HuH-7.5 (cell line): Measurements from ENCODE around the gene TNS3.
"Not testable (repeated sequence)": the region's sequence is repeated elsewhere in the genome, so short reads cannot be mapped to it uniquely, and the experiment has no call there.

Experiments used
- DNase-seq: peaks from one replicate; pipeline ENCODE4 v3.0.0; 2011; ENCODE audit warnings: low spot score

TNS3 gene

DNA sequence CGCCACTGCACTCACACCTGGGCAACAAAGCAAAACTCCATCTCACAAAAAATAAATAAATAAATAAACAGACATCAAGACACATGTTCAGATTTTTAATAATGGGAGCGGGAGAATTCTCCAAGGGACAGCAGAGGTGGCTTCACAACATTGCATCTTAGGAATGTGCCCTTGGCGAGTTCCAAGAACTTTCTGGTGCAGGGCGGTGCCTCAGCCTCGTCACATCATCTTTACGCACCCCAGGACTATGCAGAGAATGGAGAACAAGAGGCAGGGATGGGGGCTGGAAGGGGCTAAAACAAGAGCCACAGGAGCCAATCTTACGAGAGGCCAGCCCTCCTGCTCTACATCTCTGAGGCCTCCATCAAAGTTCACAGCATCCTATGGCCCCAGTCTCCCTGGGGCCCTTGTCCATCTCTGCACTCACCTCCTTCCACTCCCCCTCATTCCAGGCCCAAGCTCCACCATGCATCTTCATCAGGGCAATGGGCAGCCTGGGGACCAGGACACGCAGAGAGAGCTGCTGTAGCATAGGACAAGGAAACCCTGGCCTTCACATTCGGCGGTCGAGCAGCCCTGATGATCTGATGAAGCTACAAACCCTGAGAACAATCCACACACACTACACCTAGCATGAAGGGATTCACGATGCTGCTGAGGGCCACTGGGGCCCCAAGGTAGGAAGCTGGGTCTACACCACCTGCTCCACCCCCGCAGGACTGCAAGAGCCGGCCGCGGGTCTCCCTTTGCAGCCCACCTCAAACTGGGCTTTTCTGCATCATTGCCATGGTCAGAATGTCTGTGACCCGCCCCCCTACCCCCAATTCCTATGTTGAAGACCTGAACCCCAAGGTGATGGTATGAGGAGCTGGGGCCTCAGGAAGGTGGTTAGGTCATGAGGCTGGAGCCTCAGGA, 22.3 kb downstream of the TNS3 start:
- no peak for DNase-seq

DNA sequence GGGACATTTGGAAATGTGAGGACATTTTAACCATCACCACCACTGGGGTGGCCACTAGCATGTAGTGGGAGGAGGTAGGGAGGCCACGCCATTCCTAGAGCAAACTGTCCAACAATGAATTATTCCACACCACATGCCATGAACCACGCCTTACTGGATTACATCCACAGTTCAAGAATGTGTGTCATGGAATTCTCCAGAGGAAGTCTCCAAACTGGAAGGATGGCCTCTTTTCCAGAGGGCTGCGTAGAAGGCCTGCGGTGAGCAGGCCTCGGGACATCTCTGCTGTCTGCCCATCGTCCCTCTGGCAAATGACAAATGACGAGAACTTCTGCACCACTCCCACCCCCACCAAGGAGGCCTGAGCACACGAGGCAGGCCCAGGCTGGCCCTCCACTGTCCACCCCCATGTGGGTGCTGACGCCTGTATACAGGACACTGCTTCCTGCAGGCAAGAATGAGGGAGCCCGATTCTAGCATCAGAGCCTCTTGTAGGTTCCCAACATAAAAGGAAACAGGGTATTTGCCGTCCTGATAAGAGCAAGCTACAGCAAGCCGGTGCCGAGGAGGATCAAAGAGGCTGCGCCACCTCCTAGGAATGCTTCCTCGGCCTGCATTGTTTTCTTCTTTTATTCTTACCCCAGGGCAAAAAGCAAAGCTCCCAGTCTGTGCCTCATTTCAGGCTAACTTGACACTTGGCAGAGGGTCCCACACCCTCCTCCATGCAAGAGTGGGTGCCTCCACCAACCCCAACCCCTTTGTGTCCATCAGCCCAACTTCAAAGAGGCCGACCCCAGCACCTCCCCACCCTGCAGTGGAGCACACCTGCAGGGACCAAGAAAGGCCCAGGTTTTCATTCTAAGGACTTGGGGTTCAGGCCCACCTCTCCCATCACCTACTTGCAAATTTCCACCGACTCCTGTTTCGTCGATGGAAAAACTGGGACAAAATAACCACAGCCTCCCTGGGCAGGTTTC, 23.9 kb downstream of the TNS3 start:
- DNase-seq: no peak

DNA sequence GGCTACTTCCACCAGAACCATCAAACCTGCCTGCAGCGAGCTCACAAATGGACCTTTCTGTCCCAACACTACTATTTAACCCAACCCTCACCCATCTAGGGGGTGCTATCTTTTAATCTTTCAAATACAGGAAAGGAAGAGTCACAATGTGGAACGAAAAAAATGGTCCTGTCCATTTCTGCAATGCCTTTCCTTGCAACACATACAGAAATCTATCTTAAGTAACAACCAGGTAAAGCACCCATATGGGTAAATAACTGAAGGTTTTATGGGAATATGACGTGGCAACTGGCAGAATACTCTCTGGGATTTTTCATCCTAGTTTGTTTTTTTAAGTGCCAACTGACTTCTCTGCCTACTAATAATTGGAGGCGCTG, 24.6 kb downstream of the TNS3 start:
- DNase-seq: no peak

DNA sequence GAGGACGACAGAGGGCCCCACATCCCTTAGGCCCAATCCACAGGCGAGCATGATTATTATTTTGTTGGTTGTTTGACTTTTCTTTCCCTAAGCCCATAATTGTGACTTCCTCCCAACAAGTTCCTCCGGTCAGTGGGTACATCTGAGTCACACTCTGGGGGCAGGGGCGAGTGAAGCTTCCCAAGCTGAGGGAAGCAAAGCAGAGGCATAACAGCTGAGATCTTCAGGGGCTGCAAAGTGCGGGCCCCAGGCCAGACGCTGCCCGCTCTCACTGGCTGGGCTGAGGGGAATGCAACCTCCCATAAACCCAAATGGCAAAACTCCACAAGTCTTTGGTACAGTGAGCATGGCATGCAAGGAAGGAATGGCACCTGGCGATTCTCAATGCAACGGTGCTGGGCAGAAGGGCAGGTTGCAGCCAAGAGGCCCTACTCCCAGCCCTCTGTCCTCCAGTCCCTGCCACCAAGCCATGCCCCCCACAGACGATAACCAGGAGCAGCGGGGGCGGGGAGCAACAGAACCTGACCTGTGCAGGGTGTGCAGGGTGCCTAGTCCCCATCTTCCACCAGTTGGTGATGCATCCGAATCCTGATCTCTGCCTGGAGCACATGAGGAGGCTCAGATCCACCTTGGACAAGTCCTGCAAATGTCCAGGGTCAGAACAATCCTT, 25.3 kb downstream of the TNS3 start:
- no peak for DNase-seq

DNA sequence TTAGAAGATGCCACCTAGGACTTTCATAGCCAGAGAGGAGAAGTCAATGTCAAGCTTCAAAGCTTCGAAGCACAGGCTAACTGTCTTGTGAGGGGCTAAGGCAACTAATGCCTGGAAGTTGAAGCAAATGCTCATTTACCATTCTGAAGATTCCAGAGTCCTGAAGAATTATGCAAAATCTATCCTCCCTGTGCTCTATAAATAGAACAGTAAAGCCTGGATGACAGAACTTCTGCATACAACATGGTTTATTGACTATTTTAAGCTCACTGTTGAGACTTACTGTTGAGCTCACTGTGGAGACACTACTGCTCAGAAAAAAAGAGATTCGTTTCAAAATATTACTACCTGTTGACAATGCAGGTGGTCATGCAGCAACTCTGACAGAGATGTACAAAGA, 28.6 kb downstream of the TNS3 start:
- no peak for DNase-seq

DNA sequence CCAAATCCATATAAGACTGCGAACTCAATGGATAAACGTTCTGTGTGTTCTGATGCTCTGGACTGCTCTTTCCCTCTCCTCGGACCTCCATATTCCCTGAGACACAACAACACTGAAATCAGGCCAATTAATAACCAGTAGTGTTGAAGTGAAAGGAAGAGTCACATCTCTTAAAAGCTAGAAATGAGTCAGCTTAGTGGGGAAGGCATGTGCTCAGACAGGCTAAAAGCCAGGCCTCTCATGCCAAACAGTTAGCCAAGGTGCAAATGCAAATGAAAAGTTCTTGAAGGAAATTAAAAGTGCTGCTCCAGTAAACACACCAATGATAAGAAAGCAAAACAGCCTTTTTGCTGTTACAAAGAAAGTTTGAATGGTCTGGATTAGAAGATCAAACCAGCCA, 29.3 kb downstream of the TNS3 start:
- no peak for DNase-seq

DNA sequence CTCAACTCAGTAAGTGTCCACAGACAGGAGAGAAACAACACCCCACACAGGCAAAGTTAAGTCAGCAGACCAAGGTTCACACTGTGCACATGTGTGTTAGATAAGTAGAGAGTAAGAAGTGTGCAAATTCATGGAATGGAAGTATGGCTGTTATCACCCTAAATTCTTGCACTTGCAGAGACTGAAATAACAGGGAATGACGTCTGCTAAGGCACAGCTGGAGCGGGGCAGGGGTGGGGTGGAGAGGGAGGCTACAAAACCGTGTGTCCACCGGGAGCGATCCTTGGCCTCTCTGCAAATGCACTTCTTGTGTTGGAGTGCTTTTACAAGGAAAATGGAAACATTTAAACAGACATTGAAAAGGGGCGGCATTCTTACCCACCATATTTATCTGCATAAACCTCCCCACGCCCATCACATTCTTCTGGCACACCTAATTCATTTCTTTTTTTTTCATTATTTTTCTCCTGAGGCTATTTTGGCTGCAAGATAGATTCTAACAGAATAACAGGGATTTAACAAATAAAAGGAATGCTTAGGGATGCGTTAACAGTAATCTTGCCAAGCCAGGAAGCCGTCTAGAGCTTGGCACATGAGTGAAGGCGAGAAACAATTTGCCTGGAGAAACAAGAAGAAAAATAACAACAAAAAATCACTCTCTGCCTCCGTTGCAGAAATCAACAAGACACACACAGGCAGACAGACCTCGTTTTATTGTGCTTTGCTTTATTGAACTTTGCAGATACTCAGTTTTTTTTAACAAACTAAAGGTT, 30.1 kb downstream of the TNS3 start:
- DNase-seq: no peak

DNA sequence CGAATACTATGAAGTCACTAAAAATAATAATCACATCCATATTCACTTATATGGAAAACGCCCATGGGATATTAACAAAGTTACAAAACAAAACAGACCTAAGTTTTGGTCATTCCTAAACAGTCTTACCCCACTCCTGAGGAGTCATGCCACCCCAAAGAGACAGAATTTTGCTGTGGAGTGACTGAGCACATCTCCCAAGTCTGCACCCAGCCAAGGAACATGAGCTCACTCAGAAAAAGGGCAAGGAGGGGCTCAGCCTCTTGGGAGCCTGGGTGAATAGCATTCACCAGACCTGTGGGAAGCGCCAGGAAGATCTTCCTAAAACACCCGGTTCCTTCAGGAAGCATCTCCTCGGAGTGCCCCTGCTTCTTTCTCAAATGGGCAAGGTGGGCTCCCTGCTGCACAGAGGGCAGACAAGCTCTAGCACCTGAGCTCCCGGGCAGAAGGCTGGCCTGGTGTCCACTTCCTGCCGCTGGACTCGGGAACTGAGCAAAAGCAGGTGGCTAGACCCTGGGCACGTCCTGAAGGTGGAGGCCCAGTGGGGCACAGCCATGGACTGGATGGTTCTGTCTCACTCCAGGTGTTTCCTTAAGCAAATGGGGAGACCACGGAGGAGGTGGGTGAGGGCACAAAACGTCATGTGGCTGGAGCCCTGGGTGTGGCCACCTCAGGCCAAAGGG, 31.0 kb downstream of the TNS3 start:
- DNase-seq: no peak

DNA sequence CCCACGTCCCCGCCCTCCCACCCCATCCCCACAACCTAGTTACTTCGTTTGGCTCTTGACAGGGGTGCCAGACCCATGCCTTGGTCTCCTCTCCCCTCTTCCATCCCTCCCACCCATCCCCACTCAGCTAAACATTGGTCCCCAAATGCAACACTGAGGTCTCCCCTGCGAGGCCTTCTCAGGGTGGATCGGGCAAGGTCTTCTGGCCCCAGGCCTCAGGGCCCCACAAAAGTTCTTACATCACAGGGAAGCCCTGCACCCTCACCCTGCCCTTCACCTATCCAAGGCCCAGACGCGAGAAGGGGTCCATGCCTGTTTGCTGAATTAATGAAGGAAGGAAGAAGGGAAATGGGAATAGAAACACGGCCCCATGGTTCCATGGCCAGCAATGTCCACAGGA, 32.0 kb downstream of the TNS3 start:
- no peak for DNase-seq

DNA sequence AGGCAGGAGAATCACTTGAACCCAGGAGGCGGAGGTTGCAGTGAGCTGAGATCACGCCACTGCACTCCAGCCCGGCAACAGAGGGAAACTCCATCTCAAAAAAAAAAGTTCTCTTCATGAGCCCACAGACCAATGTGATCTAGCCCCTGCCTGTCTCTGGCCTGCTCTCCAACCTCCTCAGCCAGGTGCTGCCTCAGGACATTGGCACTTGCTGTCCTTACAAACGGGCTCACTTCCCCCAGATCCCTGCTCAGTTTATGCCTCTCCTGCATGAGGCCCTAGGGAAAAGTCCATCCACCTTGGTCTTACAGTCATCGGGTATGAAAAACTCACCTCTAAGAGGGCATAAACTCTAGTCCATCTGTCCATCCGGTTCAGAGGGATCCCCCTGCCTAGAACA, 32.5 kb downstream of the TNS3 start:
- no peak for DNase-seq

DNA sequence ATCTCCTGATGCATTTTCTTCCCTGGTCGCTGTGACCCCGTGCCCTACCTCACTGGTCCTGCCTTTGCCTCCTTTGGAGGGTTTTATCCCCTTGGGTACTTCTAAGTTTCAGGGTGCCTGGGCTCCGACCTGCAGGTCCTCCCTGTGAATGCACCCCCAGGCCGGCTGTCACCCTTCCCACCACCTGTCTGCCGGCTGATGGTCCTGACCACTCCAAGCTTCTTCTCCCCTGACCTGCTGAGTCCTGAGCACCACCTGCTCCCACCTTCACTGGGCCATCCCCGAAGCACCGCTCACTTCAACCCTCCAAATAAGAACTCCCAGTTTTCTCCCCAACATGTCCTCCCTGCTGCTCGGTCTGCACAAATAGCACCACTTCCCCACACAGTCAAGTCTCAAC, 33.4 kb downstream of the TNS3 start:
- no peak for DNase-seq

DNA sequence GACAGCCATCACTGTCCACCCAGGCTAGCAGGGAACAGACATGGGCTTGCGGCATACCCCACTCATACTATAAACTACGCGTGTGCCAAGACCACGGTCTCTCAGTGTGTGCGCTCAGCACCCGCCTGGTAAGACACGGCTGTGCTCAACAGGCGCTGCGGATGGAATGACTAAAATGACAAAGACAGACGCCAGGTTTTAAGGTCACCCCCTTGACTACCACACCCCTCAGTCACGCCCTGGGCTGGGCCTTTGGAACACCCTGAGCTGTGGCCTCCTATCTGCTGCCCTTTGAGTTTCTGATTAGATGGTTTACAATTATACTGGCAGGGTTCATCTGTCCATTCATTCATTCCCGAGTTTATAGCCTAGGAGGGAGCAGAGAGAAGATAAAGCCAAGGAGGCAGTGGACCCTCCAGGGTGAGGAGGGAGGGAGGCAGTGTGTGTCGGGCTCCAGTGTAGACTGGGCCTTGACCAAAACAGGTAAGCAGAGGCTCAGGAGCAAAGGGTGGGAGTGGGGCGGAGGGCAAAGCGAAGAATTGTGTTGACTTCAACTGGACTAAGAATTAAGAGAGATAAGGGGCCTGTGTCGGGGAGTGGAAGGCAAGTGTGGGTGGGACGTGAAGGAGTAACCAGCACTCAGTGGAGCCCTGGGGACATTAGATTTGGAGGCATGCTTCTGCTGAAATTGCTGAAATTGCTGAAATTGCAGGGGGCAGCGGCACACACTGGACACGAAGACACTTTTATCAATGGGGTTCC, 35.0 kb downstream of the TNS3 start:
- DNase-seq: no peak

DNA sequence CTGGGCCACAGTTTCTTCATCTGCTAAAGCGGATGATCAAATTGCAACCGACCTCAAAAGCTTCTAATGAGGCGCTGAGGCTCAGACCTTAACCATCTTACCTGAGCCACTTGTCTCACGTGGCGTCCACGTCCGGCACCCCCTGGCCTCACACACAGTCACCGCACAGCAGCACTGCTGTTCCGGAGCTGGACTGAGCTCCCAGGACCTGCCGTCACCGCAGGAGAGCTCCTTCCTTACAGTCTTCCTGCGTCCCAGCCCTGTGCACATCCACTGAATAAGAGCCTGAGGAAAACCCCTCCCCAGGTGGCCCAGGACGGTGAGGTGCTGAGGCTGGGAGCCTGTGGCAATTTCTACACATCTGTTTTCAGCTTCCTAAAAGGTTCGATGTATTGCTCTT, 35.7 kb downstream of the TNS3 start:
- no peak for DNase-seq

DNA sequence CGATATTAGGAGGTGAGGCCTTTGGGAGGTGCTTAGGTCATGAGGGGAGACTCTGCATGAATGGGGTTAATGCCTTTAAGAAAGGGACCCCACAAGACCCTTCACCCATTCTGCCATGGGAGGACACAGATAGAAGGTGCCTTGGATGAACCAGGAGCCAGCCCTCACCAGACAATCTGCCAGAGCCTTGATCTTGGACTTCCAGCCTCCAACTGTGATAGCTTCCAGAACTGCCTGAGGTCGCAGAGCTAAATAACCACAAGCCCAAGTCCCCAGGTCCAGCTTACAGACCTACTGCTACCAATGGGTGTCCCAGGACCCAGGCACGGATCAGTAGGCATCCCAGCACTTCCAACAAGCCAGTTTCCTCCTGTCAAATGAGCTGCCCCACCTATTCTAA, 37.5 kb downstream of the TNS3 start:
- DNase-seq: no peak

DNA sequence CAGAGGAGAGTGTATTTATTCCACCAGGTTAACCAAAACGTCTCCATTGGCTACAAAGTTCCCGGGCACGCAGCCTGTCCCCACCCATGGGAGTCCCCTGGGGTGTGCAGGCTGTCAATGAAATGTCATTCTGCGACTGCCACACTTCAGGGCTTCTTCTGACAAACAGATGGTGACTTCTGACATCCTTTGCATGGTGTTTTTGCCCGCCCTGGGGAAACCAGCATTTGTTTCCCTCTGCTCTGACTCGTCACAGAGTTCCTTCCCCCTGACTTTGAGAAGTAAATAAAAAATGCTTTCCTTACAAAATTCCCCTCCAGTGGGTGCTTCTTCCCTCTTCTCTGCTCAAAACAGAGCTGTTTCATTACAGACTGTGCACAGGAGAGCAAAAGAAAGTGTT, 38.2 kb downstream of the TNS3 start:
- DNase-seq: no peak

DNA sequence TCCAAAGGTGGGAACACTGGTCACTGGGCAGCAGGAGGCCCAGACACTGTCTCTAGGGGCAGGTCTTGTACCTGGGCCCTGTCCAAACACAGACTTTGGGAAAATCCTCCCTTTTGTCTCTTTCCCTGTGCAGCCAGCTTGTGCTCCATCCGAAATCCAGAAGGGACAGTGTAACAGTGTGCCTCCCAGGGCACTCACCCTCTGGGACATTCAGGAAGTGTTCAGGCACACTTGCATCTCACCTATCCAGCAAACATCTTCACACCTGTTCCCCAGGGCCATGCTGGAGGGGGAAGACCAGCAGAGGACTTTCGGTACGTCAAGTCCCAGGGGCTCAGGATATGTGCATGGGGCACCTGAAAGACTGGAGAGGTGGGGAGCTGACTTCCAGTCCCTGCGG, 38.9 kb downstream of the TNS3 start:
- DNase-seq: no peak

DNA sequence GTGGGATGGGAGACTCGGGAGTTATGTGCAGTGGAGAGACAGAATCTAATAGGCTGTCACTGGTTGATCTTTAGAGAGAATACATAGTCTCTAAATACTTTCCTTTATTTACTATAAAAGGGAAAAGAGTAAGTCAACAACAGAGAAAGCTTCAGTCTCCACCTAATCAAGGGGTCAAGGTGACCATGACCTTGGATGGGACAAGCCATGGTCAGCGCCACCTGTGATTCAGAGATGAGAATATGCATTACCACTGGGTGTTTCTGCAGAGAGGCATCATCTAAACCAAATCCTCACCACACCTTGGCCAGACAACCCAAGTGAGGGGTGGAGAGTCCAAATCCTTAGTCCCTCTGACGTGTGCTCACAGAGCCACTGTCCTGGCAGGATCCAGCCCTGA, 39.9 kb downstream of the TNS3 start:
- no peak for DNase-seq

DNA sequence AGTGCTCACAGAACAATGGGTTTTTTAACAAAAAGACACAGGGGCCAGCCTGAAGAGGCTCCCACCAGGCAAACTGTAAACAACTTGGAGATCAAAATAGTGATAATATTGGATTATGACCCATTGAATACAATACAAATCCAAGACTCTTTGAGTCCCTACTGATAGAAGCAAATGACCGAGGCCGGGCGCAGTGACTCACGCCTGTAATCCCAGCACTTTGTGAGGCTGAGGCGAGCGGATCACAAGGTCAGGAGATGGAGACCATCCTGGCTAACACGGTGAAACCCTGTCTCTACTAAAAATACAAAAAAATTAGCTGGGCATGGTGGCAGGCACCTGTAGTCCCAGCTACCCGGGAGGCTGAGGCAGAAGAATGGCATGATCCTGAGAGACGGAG, 40.4 kb downstream of the TNS3 start:
- not testable (repeated sequence) for DNase-seq

DNA sequence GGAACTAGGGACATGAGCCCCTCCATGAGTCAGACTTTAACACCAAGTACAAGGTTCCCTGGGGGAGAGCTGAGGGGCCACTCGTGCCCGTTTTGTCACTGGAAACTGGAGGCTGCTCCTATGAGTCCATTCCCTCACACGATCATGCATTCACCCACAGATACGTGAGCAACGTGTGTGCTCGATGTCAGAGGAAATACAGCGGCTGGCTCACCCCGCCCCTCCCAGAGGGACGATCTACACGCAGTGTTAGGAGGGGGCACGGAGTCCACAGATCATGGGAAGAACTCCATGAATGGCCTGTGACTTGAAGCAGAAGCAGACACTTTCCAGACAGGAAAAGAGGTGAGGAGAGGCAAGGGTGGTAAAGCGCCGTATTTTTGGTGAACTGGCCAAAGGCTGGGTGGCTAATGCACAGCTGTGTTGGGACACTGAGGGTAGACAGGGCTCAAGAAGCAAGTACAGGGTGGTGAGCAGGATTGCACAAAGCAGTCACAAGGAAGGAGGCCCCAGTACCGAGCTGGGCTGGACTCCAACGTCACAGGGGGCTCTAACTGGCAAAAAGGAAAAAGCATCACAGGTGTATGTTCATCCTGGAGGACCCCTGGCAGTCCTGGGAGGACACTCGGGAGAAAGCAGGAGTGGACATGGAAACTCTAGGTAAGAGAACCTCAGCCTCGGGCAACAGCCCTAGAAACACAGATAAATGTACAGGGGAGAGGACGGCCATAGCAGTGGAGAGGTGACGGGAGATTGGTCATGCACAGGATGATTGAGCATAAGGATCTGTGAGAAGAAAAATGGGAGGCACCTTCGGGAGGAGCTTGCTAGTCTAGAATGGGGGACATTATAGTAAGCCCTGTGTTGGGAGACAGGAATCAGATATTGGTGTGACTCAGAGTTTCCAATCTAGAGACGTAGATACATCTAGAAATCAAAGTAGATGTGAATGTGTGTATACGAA, 41.2 kb downstream of the TNS3 start:
- DNase-seq: no peak
